ENCODE results near the gene DPYSL4. TPM values are rescaled to one million over a fixed set of nuclear protein-coding genes. Genes with fewer than 3 reads are reported as not detected.

DPYSL4 gene
- total and polyA plus RNA-seq, 2 of the 13 experiments (the other 11 are each of a cell fraction or from before 2014, with no cell fraction given): 0.84 to 1.2 TPM

DNA sequence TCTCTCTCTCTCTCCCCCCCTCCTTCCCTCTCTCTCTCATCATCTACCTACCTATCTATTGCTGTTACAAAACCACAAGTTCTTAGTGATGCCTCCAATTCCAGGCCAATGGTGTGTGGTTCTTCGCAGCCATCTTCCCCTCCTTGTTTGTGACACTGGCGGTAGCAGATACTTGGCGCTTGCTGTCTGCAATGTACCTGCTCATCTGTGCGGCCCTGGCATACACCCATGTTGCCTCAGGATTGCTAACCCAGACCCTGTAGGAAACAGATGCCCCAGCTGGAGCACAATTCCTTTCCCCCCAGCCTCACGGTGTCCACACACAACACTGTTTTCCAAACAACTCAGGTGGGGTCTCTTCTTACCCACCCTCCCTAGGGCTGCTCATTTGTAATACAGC is 13.6 kb upstream of the DPYSL4 start:
- H3K27me3 ChIP-seq (ENCODE audit: control insufficient read depth in 1 of 2, insufficient read depth in 2 of 2, low read length in 2 of 2): peaks cover 4 to 42% of the 10 kb centered on the region in 2 experiments; a peak in 4 of 5 replicates
- H3K9ac ChIP-seq (ENCODE audit: insufficient read depth, low read depth, low read length): no peak overlapping the region
- TF ChIP-seq ZBTB38 (CRISPR knock-in tag; IDR thresholded peaks at IDR 0.05): no peak
- TF ChIP-seq, protein P1, sequence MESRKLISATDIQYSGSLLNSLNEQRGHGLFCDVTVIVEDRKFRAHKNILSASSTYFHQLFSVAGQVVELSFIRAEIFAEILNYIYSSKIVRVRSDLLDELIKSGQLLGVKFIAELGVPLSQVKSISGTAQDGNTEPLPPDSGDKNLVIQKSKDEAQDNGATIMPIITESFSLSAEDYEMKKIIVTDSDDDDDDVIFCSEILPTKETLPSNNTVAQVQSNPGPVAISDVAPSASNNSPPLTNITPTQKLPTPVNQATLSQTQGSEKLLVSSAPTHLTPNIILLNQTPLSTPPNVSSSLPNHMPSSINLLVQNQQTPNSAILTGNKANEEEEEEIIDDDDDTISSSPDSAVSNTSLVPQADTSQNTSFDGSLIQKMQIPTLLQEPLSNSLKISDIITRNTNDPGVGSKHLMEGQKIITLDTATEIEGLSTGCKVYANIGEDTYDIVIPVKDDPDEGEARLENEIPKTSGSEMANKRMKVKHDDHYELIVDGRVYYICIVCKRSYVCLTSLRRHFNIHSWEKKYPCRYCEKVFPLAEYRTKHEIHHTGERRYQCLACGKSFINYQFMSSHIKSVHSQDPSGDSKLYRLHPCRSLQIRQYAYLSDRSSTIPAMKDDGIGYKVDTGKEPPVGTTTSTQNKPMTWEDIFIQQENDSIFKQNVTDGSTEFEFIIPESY (CRISPR knock-in tag; IDR thresholded peaks at IDR 0.05): peak; percentile 34; the same call in 1 of the 2 replicates
- H4K20me1 ChIP-seq (ENCODE audit: insufficient read depth, low read length): no peaks in the 10 kb centered on the region; the same call in 1 of the 2 replicates
- in situ Hi-C loops (cut with HindIII; ENCODE audit: extremely low pct_ligation_motif_present, low pct_unique_long_range_greater_than_20kb): no loop called here
- H3K79me2 ChIP-seq (ENCODE audit: insufficient read depth, low read length): no peaks in the 10 kb centered on the region
- intact Hi-C loops (cut with micrococcal nuclease; ENCODE audit: unreplicated experiment): no loop called here
- H3K4me2 ChIP-seq (ENCODE audit: low read depth, low read length): no peak overlapping the region
- no peak overlapping the region for H3K4me3 ChIP-seq (replicated peaks in 1 of 3; ENCODE audit: insufficient read depth in 1 of 3, low read depth in 2 of 3, low read length in 3 of 3)
- WGBS (ENCODE audit: low lambda C conversion rate): 52% methylated on average over 5 of the region's 5 CpGs
- BruUV-seq (replicated peaks): no TSS peak
- H3K4me1 ChIP-seq (ENCODE audit: insufficient read depth, low read length): peaks cover 12% of the 10 kb centered on the region
- DNase-seq (ENCODE audit: low spot score) (no peak), ATAC-seq (no peak), FAIRE-seq (no peak)
- CTCF ChIA-PET (ENCODE audit: low intra/inter-chr PET ratio, low total read pairs): no interaction called here
- H3K9me3 ChIP-seq (ENCODE audit: low read length): no peaks in the 10 kb centered on the region
- H2AFZ ChIP-seq (ENCODE audit: low read length): no peak overlapping the region
- H3K27ac ChIP-seq (ENCODE audit: extremely low read length, insufficient read depth, low read length): no peak overlapping the region
- POLR2A ChIA-PET: no interaction called here
- H3K36me3 ChIP-seq (replicated peaks in 1 of 2; ENCODE audit: control insufficient read depth in 1 of 2, insufficient read depth in 2 of 2, low read length in 2 of 2): no peaks in the 10 kb centered on the region

DNA sequence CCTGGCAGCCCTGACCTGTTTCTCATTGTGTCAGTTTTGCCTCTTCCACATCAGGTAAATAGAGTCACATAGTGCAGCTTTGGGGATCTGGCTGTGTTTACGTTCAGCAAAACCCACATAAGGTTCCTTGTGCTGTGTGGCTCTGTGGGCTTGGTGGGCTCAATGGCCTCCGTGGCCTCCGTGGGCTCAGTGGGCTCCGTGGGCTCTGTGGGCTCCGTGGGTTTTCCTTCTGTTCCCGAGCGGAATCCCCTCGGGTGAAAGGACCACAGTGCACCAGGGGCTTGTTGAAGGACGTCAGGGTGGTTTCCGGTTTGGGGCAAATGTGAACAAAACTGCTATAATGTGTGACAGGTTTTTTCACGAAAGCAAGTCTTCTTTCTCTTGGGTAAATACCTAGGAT is 12.5 kb upstream of the DPYSL4 start:
- H3K4me1 ChIP-seq (ENCODE audit: insufficient read depth, low read length): peaks cover 21% of the 10 kb centered on the region
- no peak for DNase-seq (ENCODE audit: low spot score)
- no peak overlapping the region for H2AFZ ChIP-seq (ENCODE audit: low read length)
- peaks cover 4 to 52% of the 10 kb centered on the region in 2 experiments; a peak in 4 of 5 replicates for H3K27me3 ChIP-seq (ENCODE audit: control insufficient read depth in 1 of 2, insufficient read depth in 2 of 2, low read length in 2 of 2)
- H3K9ac ChIP-seq (ENCODE audit: insufficient read depth, low read depth, low read length): no peak overlapping the region
- H3K27ac ChIP-seq (ENCODE audit: extremely low read length, insufficient read depth, low read length): no peak overlapping the region
- no peaks in the 10 kb centered on the region for H3K9me3 ChIP-seq (ENCODE audit: low read length)
- no peaks in the 10 kb centered on the region for H3K79me2 ChIP-seq (ENCODE audit: insufficient read depth, low read length)
- H3K4me2 ChIP-seq (ENCODE audit: low read depth, low read length): no peak overlapping the region
- FAIRE-seq: no peak
- ATAC-seq: no peak
- no peaks in the 10 kb centered on the region; the same call in 1 of the 2 replicates for H4K20me1 ChIP-seq (ENCODE audit: insufficient read depth, low read length)
- no TSS peak for BruUV-seq (replicated peaks)
- 62% methylated on average over 8 of the region's 11 CpGs for WGBS (ENCODE audit: low lambda C conversion rate)
- intact Hi-C loops (cut with micrococcal nuclease; ENCODE audit: unreplicated experiment) (no loop called here), in situ Hi-C loops (cut with HindIII; ENCODE audit: extremely low pct_ligation_motif_present, low pct_unique_long_range_greater_than_20kb) (no loop called here)
- no peaks in the 10 kb centered on the region for H3K36me3 ChIP-seq (replicated peaks in 1 of 2; ENCODE audit: control insufficient read depth in 1 of 2, insufficient read depth in 2 of 2, low read length in 2 of 2)
- ChIA-PET POLR2A (no interaction called here), CTCF (ENCODE audit: low intra/inter-chr PET ratio, low total read pairs) (no interaction called here)
- H3K4me3 ChIP-seq (replicated peaks in 1 of 3; ENCODE audit: insufficient read depth in 1 of 3, low read depth in 2 of 3, low read length in 3 of 3): no peak overlapping the region
- TF ChIP-seq KMT2A (CRISPR knock-in tag; IDR thresholded peaks at IDR 0.05) (no peak), IRF1 (CRISPR knock-in tag; IDR thresholded peaks at IDR 0.05; ENCODE audit: low read depth) (no peak), MXD4 (CRISPR knock-in tag; IDR thresholded peaks at IDR 0.05) (no peak), ZNF432 (CRISPR knock-in tag; IDR thresholded peaks at IDR 0.05; ENCODE audit: borderline replicate concordance) (no peak), SKIL (CRISPR knock-in tag; IDR thresholded peaks at IDR 0.05; ENCODE audit: borderline replicate concordance) (no peak), ZNF552 (CRISPR knock-in tag; IDR thresholded peaks at IDR 0.05; ENCODE audit: borderline replicate concordance) (no peak), REXO4 (CRISPR knock-in tag; IDR thresholded peaks at IDR 0.05; ENCODE audit: borderline replicate concordance) (no peak), MIER2 (CRISPR knock-in tag; IDR thresholded peaks at IDR 0.05) (no peak), ZNF235 (CRISPR knock-in tag; IDR thresholded peaks at IDR 0.05; ENCODE audit: borderline replicate concordance) (no peak), PHF21A (CRISPR knock-in tag; IDR thresholded peaks at IDR 0.05) (no peak)
- TF ChIP-seq, protein P2, sequence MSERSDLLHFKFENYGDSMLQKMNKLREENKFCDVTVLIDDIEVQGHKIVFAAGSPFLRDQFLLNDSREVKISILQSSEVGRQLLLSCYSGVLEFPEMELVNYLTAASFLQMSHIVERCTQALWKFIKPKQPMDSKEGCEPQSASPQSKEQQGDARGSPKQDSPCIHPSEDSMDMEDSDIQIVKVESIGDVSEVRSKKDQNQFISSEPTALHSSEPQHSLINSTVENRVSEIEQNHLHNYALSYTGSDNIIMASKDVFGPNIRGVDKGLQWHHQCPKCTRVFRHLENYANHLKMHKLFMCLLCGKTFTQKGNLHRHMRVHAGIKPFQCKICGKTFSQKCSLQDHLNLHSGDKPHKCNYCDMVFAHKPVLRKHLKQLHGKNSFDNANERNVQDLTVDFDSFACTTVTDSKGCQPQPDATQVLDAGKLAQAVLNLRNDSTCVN (CRISPR knock-in tag; IDR thresholded peaks at IDR 0.05; ENCODE audit: borderline replicate concordance): no peak
